GM19043 (cell line): ENCODE measurements around the gene MKRN2OS.

Experiments used
- ATAC-seq: cut with Tn5 transposase; IDR thresholded peaks from one replicate; pipeline ENCODE4 v1.9.1; 2021; ENCODE audit warnings: low read depth; ENCODE audit not compliant: unreplicated experiment

Gene MKRN2OS

GRCh38 chr3:12545473-12545791 is at the start of gene MKRN2OS:
Gene MKRN2OS (minus strand): TSS chr3:12545499. CDS start chr3:12545464, 35 bp downstream.
- ATAC-seq: no peak

DNA sequence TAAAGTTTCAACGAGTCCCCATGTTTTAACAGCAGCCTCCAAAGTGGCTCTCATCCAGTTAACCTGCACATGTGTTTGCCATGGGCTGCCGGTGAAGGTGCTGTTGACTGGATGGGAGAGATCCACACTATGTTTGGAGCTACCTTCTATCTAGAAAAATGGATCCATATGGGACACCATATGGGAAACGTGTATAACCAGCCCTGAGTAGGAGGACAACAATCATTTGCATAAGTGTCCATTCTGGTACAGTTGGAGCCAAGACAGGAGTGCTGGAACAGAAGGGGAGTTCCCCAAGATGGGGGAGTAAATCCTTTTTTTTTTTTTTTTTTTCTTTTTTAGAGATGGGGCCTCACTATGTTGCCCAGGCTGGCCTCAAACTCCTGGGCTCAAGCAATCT is 48.2 kb upstream of the MKRN2OS start:
- ATAC-seq: no peak

- ATAC-seq: no peak
These were observed 46.9 kb upstream of the MKRN2OS start for GRCh38 chr3:12591997-12592715.

DNA sequence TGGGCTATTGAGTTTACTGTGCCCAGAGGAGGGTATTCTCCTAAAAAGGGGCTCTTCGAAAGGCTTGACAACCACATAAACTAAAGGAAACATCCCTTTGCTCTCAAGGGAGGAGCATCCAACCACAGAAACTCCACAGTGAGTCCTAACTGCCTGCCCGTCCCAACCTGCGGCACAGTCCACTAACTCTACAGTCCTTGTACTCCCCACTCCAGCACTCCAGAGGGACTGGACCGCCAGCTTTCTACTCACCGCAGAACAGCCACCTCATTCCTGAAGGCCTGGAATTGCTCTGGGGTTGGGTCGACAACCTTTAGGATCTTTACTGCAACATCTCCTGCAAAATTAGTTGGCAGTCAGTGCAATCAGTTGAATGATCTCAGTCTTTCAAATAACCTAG is 46.2 kb upstream of the MKRN2OS start:
- no peak for ATAC-seq

DNA sequence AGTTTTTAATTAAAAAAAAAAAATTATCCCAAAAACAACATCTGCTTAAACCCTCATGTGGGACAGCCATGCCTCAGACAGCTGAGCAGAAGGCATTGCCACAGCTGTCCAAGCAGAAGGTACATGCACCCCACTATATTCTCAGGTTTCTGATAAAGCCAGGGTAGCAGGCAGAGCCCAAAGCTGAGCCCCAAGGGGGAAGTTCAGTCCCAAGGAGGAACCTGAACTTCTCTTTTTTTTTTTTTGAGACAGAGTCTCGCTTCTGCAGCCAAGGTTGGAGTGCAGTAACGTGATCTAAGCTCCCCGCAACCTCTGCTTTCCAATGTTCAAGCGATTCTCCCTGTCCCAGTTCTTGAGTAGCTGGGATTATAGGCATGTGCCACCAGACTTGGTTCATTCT is 44.8 kb upstream of the MKRN2OS start:
- ATAC-seq: no peak

GRCh38 chr3:12588039-12589009 is 43.0 kb upstream of the MKRN2OS start:
- ATAC-seq: no peak

DNA sequence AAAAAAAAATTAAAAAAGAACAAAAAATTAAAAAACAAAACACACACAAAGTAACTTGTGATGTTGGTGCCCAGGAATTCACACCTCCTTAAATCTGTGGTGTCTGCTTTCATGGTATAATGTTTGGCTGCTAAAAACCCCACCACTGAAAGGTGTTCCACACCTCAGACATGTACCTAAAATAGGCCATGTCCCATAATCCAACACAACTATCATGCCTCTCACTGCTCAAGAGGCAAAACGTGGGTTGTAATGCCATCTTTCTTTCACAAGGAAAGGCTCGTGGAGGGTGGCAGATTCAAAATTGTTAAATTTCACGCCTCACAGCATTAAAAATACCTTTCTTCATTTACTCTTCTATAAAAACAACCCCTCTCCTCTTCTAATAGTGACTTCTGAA is 41.1 kb upstream of the MKRN2OS start:
- no peak for ATAC-seq

DNA sequence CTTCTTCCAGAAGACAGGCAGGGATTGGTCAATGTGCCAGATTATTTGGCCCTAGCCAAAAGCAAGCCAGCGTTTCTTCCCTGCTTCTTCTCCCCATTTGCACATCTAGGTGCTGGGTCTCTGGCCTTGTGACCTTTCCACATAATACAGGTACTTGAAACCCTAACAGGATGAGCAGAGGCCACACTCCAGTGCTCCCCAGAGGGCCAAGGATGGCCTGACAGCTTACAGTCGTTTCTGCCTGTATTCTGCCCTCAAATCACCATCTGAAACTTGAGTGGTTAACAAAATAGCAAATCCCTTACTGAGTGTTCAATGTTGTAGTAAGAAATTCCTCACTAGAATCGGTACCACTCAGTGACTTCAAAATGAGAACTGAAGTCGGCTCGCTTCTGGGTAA is 40.7 kb upstream of the MKRN2OS start:
- peak; percentile 48 for ATAC-seq

DNA sequence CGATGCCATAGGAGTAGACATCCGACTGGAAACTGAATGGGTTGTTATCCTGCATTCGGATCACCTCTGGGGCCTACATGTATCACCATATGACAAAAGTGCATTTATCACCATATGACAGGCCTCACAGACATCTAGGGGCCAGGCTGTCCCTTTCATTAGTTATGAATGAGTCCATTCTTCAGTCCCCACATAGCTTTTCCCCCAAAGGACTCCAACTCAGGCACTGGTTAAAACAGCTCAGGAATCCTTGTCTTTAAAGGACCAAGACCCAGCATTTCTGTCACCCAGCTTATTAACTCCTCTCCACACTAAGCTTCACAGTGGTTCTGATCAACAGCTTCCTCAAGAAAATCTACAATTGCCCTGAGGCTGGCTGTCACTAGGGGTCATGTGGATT is 39.9 kb upstream of the MKRN2OS start:
- no peak for ATAC-seq

GRCh38 chr3:12584083-12584482 is 38.8 kb upstream of the MKRN2OS start:
- ATAC-seq: no peak

- ATAC-seq: no peak
These were observed 38.0 kb upstream of the MKRN2OS start for GRCh38 chr3:12583280-12583679.

DNA sequence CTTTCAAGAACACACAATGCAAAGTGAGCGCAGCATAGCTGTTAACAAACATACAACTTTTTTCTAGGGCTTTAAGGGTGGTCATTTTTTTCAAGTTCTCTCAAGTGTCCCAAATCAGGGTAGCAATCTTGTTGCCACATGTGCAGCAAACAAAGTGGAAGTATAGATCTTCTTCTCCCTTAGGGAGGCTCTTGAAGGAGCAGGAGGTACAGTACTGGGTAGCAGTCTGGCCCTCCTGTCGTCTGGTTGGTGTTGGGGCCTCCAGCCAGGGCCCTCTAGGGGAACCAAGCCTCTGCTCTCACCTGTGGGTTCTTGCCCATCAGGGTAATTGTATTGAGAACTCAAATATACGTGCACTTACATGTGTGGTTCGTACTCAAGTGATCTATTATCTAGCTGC is 37.4 kb upstream of the MKRN2OS start:
- ATAC-seq: no peak

GRCh38 chr3:12579905-12580304 is 34.6 kb upstream of the MKRN2OS start:
- no peak for ATAC-seq

DNA sequence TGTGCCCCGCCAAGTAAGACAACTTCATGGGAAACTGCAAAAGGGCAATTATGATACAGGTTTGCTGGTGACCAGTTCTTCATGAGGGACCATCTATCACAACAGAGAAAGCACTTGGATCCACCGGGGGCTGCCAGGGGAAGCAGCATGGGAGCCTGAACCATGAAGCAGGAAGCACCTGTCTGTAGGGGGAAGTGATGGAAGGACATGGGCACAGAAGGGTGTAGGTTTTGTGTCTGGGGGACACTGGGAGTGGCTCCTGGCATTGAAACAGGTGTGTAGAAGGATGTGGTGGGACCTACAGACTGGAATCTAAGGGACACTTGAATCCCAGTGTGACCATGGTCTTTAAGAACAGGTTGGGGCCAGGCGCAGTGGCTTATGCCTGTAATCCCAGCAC is 34.2 kb upstream of the MKRN2OS start:
- ATAC-seq: no peak

DNA sequence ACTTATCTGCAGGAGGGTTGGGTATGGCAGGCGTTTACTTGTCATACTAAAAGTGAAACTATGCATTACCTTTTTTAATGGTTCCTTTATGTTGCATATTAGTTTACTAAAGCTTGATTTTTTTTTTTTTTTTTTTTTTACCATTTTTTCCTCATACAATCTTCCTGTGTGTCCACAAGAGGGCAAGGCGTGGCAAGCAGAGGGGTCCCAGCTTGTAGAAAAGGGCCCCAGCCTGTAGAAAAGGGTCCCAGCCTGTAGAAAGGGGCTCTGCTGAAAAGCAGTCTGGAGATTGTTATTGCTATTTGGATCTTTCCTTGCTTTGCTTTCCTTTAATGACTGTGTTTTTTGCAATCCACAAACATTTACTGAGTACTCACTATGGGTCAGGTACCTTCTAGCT is 33.4 kb upstream of the MKRN2OS start:
- ATAC-seq: no peak

GRCh38 chr3:12577379-12577778 is 32.1 kb upstream of the MKRN2OS start:
- no peak for ATAC-seq

DNA sequence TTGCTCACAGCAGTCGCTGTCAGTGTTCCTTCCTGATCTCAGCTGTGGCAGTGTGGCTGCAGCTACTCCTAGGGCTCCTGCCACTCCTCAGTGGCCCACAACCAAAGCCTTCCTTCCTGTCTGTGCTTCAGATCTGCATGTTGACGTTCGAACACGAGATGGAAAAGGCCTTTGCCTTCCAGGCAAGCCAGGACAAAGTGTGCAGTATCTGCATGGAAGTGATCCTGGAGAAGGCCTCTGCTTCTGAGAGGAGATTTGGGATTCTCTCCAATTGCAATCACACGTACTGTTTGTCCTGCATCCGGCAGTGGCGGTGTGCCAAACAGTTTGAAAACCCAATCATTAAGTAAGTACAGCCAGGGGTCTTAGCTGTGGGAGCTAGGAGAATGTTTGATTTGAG is 29.4 kb upstream of the MKRN2OS start:
- ATAC-seq: no peak

DNA sequence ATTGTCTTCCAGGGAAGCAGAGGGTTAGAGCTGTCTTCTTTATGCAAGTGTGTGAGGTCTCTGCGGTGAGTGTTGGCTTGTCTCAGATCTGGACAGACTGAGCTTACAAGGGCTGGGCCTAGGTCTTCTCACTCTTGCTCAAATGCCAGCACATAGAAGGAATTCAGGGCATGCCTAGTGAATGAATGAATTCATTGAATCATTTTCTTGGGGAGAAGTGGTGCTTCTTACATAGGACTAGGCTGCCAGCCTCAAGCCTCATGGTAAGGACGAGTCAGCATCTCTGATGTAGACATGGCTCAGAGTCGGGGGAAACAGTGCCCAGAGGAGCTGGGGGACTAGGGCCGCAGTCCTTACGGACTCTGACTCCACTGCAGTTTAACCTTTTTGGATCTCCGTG is 28.8 kb upstream of the MKRN2OS start:
- ATAC-seq: no peak

DNA sequence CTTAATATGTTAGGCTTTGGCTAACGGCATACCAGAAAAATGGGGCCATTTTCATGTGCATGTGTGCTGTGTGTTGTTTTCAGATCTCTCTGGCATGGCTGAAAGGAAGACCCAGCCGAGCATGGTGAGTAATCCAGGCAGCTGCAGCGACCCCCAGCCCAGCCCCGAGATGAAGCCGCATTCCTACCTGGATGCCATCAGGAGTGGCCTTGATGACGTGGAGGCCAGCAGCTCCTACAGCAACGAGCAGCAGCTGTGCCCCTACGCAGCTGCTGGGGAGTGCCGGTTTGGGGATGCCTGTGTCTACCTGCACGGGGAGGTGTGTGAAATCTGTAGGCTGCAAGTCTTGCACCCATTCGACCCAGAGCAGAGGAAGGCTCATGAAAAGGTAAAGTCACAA is 26.7 kb upstream of the MKRN2OS start:
- no peak for ATAC-seq

- ATAC-seq: no peak
These were observed 24.5 kb upstream of the MKRN2OS start for GRCh38 chr3:12569836-12570235.

- no peak for ATAC-seq
These were observed 23.4 kb upstream of the MKRN2OS start for GRCh38 chr3:12568747-12569146.

- no peak for ATAC-seq
These were observed 21.7 kb upstream of the MKRN2OS start for GRCh38 chr3:12566976-12567375.
